ACC112 (cell line): ENCODE results near the gene ITGB2.

ENCODE experiments used
- H2AFZ ChIP-seq: fragments of 200-600 bp; sonication (generic); one replicate; pipeline ENCODE4 v1.6.0; 2017; ENCODE audit warnings: antibody characterized with exemption, low read length; ENCODE audit not compliant: unreplicated experiment
- H3K27ac ChIP-seq: fragments of 200-600 bp; sonication (generic); 2 replicates; pipeline ENCODE4 v1.5.1; 2014; ENCODE audit warnings: low read depth, mild to moderate bottlenecking, antibody characterized with exemption, low read length, moderate library complexity
- H3K27me3 ChIP-seq: fragments of 200-600 bp; sonication (generic); 2 replicates; pipeline ENCODE4 v1.6.1; 2014; ENCODE audit warnings: mild to moderate bottlenecking, antibody characterized with exemption, low read length, moderate library complexity, mixed read lengths; ENCODE audit not compliant: insufficient read depth
- H3K36me3 ChIP-seq: fragments of 200-600 bp; sonication (generic); 2 replicates; pipeline ENCODE4 v1.6.1; 2016; ENCODE audit warnings: mild to moderate bottlenecking, antibody characterized with exemption, low read length, moderate library complexity, mixed read lengths; ENCODE audit not compliant: insufficient read depth
- H3K4me1 ChIP-seq: fragments of 200-600 bp; sonication (generic); one replicate; pipeline ENCODE4 v1.6.1; 2016; ENCODE audit warnings: low read length, mixed read lengths; ENCODE audit not compliant: insufficient read depth, unreplicated experiment, control insufficient read depth
- H3K4me3 ChIP-seq: fragments of 200-600 bp; sonication (generic); 2 replicates; pipeline ENCODE4 v1.5.1; 2014; ENCODE audit warnings: mild to moderate bottlenecking, low read depth, low read length
- H3K79me2 ChIP-seq: fragments of 200-600 bp; sonication (generic); one replicate; pipeline ENCODE4 v1.6.0; 2016; ENCODE audit warnings: low read length; ENCODE audit not compliant: control insufficient read depth, unreplicated experiment, insufficient read depth

Gene ITGB2

DNA sequence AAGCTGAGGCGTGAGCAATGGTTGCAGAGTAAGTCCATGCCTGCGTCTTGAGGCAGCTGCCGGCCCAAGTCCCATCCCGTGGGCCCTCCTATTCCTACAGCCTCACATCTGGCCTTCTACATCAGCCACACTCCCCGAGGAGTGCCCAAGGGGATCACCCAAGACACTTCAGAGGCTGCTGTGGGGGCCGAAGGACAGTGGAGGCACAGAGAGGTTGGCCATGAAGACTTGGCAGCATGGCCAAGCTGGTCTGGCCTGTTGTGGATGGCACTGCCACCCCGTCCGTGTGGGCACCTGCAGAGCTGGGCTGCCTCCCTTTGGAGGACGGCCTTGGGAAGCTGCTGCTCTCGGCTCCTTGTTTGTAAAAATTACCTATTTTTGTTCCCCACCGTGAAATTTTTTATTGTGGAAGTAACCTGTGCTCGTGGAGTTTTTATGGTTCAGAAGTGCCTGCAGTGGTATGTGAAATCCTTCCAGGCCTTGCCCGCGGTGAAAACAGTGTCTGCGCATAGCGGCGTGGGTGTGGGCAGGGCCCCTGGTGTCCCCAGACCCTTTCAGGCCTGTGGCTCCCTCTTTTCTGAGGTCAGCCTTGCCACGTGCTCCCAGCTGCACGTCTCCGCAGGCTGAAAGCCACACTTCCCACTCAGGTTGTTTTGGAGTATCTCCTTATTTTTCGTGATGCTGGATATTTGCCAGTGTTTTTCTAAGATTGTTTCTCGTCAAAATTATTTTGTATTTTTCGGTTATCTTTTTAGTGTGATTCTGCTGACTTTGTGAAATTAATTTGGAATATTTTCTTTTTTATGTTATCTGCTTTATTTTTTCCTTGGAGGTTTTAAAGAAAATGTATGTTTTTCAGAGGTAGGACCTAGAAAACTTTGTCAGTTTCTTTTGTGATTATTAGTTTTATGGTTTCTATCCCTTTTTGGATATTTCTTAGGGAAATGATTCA is 39.7 kb upstream of the ITGB2 start:
- Histone ChIP-seq H3K4me3 (no peak overlapping the region), H3K79me2 (peaks cover 18% of the 10 kb centered on the region), H3K36me3 (peaks cover 11% of the 10 kb centered on the region), H2AFZ (no peak overlapping the region), H3K4me1 (peaks cover 45% of the 10 kb centered on the region), H3K27ac (no peak overlapping the region), H3K27me3 (no peaks in the 10 kb centered on the region)

DNA sequence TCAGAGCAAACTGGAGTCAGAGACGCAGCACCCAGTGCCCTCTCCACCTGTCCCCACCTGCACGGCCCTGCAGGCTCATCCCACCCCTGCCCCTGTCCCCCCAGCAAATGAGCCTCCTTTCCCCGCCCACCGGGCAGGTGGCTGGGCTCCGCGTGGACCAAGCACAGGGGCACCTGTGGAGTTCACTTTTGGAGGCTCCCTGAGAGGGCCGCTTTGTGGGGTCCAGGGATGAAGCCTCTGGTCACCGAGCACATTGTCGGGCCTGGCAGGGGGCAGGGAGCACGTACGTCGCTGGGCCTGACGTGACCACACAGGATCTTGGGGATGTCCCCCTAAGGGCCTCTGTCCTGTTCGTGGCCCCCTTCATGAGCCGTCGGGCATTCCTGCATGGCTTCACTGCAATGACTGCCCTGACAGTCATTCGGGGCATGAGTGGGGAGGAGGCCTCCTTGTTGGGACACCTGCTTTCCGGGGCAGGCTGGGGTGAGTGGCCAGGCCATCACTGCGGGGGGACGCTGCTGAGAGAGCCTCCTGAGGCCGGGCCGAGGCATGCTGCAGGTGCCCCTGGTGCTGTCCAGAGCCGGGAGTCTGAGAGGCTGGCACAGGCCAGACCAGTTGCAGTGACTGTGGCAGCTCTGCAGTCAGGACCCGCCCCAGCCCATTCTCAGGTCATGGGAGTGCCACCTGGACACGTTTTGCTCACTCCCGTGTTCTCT is 38.8 kb upstream of the ITGB2 start:
- no peaks in the 10 kb centered on the region for H3K27me3 ChIP-seq
- peaks cover 45% of the 10 kb centered on the region for H3K4me1 ChIP-seq
- H3K27ac ChIP-seq, result peak overlapping the region; percentile 65
- peaks cover 7% of the 10 kb centered on the region for H3K36me3 ChIP-seq
- H3K4me3 ChIP-seq, result no peak overlapping the region
- H2AFZ ChIP-seq, result no peak overlapping the region
- peaks cover 11% of the 10 kb centered on the region for H3K79me2 ChIP-seq

DNA sequence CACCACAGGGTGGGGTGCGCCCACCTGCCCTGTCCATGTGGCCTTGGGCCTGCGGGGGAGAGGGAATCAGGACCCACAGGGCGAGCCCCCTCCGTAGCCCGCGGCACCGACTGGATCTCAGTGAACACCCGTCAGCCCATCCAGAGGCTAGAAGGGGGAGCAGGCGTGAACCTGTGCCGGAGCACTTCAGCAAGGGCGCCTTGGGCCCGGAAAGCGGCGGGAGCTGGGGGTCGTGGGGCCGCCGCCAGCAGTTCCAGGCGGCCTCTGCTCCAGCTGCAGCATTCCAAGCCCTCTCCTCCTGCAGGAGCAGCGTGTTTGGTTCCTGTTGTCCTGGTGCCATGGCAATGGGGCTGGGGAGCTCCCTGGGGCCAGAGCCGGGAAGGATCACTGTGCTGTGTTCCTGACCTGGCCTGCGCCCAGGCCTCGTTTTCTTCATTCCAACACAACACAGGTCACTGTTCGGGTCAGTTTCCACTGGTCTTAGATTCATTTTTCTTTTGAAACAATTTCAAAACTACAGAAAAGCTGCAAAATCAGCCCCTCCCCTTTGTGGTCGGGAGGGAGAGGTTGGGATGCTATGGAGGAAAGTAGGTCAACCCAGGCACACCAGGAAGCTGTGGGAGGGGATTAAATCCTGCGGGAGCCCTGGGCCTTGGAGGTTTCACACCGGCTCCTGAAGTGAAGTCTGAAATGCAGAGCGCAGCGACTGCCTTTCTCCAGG is 37.9 kb upstream of the ITGB2 start:
- Histone ChIP-seq H3K27me3 (no peaks in the 10 kb centered on the region), H3K27ac (peak overlapping the region; percentile 65), H3K36me3 (peaks cover under 1% of the 10 kb centered on the region; the same call in 1 of the 2 replicates), H3K79me2 (peaks cover 10% of the 10 kb centered on the region), H3K4me3 (no peak overlapping the region), H2AFZ (no peak overlapping the region), H3K4me1 (peaks cover 40% of the 10 kb centered on the region)

DNA sequence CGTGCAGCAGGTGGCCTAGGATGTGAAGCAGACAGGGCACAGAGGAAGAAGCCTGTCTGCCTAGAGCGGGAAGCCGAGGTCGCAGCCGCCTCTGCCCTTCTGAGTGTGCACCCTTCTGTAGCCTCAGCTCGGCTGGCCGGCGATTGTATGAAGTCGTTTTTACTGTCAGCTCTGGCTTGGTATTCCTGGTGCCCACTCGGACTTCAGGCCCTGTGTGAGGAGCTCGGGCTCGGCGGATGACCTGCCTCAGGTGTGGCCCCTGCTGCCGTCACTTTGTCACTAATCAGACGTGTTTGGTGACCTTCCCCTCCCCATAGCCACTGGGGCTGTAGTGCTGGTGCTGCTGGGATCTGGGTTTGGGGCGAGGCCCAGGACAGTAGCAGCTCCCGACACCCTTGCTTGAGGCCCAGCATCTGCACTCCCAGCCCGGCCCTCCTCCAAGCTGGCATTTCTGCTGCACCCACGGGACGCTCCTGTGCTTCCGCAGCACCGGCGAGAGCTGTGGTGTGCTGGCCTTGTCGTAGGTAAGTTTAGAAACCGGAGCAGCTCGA is 37.3 kb upstream of the ITGB2 start:
- H2AFZ ChIP-seq, result no peak overlapping the region
- H3K4me3 ChIP-seq, result no peak overlapping the region
- H3K27me3 ChIP-seq, result no peaks in the 10 kb centered on the region
- H3K27ac ChIP-seq, result peak overlapping the region; percentile 65
- H3K79me2 ChIP-seq, result peaks cover 11% of the 10 kb centered on the region
- no peaks in the 10 kb centered on the region for H3K36me3 ChIP-seq
- peaks cover 34% of the 10 kb centered on the region for H3K4me1 ChIP-seq

DNA sequence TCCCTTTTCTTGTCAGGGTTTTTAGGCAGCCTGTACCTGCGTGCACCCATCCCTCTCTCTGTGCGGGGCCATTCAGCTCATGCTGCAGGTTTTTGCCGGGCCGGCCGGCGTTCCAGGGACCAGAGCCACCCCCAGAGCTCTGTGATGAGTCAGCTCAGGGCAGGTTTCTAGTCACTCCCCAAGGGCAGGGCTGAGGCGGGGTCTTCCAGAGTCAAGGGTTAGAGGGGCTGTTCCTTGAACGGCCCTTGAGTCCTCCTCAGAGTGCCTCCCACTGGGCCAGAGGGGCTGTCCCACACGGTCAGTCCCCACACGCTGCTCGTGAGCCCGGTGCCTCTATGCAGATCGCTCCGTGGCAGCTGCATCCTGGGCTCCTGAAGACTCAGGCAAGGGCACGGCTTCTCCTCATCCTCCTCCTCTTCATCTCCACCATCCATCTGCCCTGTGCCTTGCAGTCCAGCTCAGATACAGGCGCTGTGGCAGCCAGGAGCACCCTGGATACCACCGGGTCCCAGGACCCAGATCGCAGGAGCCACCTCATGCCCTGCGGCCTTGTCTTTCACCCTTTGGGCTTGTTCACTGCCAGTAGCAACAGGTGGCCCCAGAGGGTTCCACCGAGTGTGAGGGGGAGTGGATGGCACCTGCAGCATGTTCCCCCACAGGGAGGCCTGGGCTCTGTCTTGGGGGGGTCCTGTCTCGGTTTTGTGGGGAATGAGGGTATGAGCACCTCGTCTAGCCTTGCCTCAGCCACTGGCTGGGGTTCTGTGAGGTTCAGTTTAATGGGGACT is 36.5 kb upstream of the ITGB2 start:
- Histone ChIP-seq H3K36me3 (no peaks in the 10 kb centered on the region), H3K4me1 (peaks cover 26% of the 10 kb centered on the region), H3K27me3 (no peaks in the 10 kb centered on the region), H3K79me2 (peaks cover 19% of the 10 kb centered on the region), H3K27ac (no peak overlapping the region), H2AFZ (no peak overlapping the region), H3K4me3 (no peak overlapping the region)

DNA sequence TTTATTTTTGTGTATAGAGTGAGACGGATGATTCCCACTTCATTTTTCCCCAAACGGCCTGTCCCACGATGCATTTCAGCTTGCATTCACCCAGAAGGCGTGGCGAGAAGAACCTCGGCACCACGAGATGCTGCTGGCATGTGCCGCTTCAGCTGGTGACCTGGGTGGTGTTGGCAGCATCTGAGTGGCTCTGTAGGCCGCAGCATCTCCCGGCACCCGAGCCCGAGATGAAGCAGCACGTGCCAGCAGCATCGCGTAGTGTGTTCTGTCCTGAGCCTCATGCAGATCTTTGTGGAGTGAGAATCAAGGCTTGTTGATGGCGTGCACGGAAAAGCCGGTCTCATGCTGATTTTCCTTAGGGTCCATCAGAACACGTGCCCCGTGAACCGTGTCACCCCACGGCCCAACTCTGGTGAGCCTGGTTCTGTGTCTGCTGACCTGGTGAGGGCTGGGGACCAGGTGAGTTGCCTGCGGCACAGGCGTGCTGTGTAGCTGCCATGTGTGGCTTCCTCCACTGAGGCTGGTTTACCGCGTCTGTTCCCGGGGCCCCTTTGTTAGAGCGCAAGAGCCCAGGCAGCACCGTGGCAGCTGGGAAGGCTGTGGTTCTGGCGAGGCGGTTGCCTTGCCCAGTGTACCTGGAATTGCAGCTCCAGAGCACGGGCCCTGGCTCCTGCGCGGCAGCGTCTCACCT is 35.8 kb upstream of the ITGB2 start:
- Histone ChIP-seq H2AFZ (no peak overlapping the region), H3K4me3 (no peak overlapping the region), H3K36me3 (no peaks in the 10 kb centered on the region)

DNA sequence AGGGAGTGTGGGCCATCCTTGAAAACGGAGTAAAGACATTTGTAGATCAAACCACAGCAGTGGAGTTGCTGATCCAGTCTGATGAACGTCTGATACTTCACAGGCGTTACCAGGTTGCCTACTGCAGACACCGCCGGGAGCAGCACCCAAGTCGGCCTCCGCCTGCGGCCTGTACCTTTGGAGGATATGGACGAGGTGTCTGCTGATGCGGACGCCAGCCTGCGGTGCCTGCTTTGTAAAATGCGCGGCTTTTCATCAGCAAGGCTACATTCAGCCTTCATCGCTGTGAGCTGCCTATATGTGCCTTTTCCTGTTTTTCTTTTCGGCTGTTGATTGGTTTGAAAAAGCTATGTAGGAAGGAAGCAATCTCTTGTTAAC is 35.1 kb upstream of the ITGB2 start:
- H3K4me3 ChIP-seq, result no peak overlapping the region
- H2AFZ ChIP-seq, result no peak overlapping the region
- no peaks in the 10 kb centered on the region for H3K36me3 ChIP-seq
- peaks cover 20% of the 10 kb centered on the region for H3K79me2 ChIP-seq
- no peaks in the 10 kb centered on the region for H3K27me3 ChIP-seq
- peaks cover 20% of the 10 kb centered on the region for H3K4me1 ChIP-seq
- H3K27ac ChIP-seq, result no peak overlapping the region

More for the DNA sequence above, 35.8 kb upstream of the ITGB2 start:
- H3K27me3 ChIP-seq, result no peaks in the 10 kb centered on the region
- peaks cover 20% of the 10 kb centered on the region for H3K79me2 ChIP-seq
- no peak overlapping the region for H3K27ac ChIP-seq
- peaks cover 20% of the 10 kb centered on the region for H3K4me1 ChIP-seq

DNA sequence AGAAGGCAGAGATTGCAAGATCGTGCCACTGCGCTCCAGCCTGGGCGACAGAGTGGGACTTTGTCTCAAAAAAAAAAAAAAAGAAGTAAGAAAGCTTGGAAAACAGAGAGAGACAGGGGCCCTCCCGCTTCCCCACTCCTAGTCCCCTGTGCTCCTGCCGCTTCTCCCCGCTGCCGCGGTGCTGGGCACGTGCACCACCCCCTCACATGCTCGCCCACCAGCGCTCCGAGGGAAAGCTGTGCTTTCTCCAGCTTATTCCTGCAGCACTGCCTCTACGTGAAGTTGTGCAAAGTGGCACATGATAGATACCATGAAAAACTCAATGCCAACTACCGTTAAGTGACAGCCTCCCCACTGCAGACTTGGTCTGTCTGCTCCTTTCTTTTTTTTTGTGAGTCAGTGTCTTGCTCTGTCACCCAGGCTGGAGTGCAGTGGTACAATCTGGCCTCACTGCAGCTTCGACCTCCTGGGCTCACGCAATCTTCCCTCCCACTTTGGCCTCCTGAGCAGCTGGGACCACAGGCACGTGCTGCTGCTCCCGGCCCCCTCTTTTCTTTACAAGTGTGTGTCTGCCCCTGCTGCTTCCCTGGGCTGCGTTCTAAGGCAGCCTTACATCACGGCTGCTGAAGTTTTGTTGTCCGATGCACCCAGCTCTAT is 34.6 kb upstream of the ITGB2 start:
- H3K27me3 ChIP-seq, result no peaks in the 10 kb centered on the region

DNA sequence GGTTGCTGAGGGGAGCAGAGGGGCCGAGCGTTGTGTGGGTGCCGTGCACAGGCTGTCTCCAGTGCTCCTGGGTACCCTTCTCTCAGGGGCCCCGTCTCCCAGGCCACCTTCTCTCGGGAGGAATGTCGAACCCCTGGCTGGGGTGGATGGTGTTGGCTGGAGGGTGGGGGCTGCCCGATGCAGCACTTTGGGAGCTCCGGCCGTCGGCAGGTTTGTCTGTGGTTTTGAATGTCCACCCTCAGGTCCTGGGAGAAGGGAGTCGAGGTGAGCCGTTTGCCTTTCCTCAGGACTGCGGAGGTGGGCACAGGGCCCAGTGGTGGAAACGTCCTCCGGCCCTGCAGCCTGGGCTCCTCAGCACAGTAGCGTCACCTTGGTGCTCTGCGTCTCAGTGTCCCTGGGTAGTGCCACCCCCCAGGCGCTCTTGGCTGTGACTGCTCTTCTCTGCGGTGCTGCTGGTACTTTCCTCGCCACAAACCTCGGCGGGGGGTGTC is 33.6 kb upstream of the ITGB2 start:
- Histone ChIP-seq H3K27me3 (no peaks in the 10 kb centered on the region), H3K79me2 (peaks cover 22% of the 10 kb centered on the region), H3K4me3 (no peak overlapping the region), H3K4me1 (peaks cover 15% of the 10 kb centered on the region), H3K36me3 (no peaks in the 10 kb centered on the region), H2AFZ (no peak overlapping the region), H3K27ac (no peak overlapping the region)

More for the DNA sequence above, 34.6 kb upstream of the ITGB2 start:
- H3K36me3 ChIP-seq, result no peaks in the 10 kb centered on the region
- H3K27ac ChIP-seq, result no peak overlapping the region
- H3K79me2 ChIP-seq, result peaks cover 23% of the 10 kb centered on the region
- peaks cover 20% of the 10 kb centered on the region for H3K4me1 ChIP-seq
- no peak overlapping the region for H3K4me3 ChIP-seq
- H2AFZ ChIP-seq, result no peak overlapping the region
